Middle frontal gyrus (tissue), 1 donor: ENCODE results near the gene NPM3.

Experiments used
- DNase-seq: peaks from one replicate; pipeline ENCODE4 v3.0.0-alpha.2; 2015; ENCODE audit warnings: low spot score; ENCODE audit errors: extremely low spot score

NPM3 gene

DNA sequence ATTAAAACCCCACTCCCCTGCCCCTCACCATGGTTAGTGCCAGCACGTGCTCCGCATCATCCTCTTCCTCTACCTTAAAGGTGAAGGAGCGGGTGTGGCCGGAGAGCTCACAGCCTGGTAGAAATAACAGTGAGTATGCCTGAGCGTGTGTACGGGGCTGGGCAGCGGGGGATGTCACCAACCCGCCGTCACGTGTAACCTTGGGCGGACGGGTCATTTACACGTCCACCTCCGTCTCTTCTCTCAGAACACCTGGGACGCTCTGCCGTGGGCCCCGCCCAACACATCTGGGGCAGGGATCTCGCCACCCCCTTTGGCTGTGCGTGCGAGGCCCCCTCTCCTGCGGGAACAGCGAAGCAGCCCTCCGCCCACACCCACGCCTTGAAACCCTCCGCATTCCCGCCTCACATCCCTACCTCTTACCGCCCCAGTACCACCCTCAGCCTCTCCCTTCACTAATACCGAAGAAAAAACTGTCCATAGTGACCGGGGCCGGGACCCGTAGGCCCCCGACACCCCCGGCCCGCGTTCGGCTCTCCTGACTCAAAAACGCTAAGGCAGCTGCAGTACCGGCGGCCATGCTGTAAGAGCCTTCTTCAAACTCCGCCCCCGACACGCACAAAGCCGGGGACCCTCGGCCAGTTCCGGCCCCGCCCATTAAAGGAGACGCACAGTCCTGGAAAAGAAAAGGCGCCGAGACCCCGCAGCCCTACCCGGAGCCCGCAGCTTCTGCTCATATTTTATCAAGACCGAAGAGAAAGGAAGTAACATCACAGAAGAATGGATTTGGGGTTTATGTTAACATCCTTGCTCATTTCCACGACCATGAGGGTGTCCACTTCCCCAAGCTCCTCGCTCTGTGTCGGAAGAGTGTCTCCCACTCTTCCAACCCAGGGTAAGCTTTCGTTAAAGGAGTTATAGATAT, at the start of gene NPM3:
TSS of gene NPM3 (minus strand) at position 636 of the 925 bp plus-strand sequence. CDS start at position 580, 56 bp downstream.
- peak; percentile 52 for DNase-seq

DNA sequence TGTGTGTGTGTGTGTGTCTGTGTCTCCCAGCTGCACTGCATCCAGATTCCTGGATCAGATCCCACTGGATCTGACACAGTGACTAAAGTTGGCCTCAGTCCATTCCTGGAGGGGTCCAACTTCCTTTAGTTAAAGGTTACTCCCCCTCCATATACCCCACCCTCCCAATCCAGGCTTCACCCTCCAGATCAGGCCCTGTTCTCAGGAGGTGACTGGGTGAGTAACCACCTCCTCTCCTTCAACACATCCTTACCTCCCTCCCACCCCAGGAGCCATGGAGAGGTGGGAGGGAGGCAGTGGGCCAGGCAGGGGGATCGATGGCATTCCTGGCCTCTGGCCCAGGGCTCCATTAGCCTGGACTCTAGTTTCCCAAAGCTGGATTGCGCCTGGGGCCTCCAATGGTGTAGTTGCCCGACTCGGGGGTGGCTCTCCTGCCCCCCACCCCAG, 49.1 kb upstream of the NPM3 start:
- DNase-seq = no peak

DNA sequence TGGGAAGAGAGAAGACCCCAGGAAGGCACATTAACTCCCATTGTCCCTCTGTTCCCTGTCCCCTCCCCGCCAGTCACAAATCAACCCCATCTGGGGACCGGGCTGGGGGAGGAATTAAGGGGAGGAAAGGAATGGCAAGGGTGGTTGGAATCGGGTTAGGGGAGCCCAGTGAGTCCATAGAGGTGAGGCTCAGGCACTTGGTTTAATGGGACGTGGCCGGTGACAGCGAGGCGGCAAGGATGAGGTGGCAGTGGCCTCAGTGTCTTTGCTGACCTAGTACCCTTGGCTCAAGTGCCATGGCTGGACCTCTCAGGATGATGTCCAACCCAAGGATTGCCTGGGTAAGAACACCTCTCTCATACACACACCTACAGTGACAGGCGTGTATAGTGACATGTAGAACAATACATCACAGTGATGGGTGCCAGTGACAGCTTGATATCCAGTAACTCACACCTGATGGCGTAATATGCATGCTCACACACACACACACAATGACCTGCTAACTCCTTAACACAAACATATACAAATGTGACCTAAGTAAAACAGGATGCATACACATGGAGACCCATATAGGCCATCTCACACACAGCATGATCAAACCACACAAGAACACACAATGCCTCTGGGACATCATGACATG, 48.0 kb upstream of the NPM3 start:
- no peak for DNase-seq

- no peak for DNase-seq
Measured at GRCh38 chr10:101830322-101831168, 47.3 kb upstream of the NPM3 start.

- no peak for DNase-seq
Measured at GRCh38 chr10:101829561-101830315, 46.5 kb upstream of the NPM3 start.

DNA sequence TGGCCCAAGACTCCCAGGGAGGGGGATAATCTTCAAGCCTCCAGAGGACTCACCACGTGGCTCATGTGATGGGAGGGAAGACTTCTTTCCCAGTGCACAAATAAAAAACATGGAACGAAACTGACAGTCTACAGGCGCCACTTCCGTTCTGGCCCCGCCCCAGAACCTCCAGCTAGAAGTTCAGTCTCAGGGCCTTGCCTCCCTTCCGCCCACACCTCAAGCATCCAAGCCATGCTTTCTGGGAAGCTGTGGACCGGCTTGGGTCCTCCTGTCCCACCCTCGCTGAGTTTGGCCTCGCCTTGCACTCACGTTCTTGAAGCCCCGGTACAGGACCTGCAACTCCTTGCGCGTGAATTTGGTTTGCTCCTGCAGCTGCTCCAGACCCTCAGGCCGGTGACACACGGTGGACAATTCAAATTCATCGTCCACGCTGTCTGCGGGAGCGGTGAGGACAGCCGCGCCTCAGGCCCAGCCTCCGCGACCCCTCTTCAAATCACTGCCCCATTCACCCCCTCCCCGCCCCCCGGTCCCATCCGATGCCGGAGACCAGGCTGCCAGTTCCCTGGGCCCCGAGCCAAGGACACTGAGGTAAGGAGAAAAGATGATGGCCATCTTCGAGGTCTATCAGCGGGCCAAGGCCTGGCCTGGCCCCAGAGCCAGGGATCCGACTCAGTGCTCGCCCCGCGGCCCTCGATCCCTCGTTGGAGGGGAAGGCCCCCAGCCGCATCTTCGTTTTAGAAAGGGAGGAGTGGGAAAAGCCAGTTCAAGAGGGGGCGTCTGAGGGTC, 45.7 kb upstream of the NPM3 start:
- DNase-seq = no peak

GRCh38 chr10:101827919-101828600, 44.8 kb upstream of the NPM3 start:
- DNase-seq = no peak

DNA sequence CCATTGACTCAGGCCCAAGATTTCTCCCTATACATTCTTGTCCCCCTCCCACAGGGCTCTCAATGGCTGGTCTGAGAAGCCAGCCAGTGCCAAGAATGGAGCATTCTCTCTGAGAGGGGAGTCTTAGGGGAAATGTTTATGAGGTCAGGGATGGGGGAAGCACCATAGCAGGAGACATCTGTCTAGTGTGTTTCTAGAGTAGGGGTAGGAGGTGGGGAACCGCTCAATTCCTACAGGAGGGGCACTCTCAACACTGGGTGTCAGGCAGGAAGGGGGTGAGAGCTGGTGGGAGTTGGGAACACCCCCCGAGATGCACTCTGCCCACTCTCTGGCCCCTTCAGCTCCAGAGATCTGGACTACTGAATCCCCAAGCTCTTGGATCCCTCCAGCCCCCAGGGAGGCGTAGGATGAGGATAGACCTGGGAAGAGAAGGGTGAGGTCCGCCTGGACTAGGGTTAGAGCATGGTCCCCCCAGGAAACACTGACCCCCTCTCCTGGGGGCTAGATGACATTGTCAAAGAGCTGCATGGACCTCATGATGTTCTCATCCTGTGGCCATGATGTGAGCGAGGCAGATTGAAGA, 43.7 kb upstream of the NPM3 start:
- DNase-seq = no peak

GRCh38 chr10:101824736-101825135, 41.5 kb upstream of the NPM3 start:
- DNase-seq = no peak

GRCh38 chr10:101818872-101819633, 35.8 kb upstream of the NPM3 start:
- DNase-seq = no peak

DNA sequence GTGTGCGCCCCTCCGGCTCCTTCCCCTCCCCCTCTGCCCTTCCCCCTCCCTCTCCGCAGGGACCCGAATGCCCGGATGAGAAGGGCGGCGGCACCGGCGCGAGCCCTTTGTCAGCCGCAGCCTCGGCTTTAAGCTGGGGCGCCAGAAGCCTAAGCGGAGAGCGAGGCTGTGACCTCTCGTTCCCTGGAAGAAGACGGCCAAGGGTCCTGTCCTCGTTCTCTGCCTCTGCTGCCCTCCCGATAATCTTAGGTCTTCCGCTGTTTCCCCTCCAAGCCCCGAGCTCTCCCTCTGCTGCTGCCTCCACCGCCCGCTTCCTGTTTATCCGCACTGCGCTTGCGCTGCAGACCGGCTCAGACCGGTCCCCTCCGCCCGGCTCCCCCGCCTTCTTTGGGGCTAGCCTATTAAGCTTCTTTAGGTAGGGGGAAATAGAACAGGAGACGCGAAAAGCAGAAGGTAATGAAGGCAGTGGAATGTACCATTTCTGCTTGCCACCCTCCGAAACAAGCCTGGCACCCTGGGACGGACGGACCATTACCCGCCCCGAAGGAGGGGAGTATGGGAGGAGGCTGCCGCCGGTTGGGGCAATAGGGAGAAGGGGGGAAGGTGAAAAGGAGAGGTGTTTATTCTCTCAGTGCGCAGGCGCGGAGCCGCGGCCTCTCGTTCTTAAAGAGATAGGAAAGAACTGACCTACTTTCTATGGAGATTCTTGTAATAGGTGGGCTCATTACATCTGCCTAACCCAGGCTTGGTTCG, 35.0 kb upstream of the NPM3 start, which contains the start of gene OGA:
TSS of gene OGA (minus strand) at position 326 of the 753 bp plus-strand sequence. CDS start 422 bp downstream, outside the sequence.
- DNase-seq = peak; percentile 86

- no peak for DNase-seq
Measured at GRCh38 chr10:101817337-101818118, 34.3 kb upstream of the NPM3 start.

GRCh38 chr10:101816913-101817336, 33.7 kb upstream of the NPM3 start:
- DNase-seq = no peak

DNA sequence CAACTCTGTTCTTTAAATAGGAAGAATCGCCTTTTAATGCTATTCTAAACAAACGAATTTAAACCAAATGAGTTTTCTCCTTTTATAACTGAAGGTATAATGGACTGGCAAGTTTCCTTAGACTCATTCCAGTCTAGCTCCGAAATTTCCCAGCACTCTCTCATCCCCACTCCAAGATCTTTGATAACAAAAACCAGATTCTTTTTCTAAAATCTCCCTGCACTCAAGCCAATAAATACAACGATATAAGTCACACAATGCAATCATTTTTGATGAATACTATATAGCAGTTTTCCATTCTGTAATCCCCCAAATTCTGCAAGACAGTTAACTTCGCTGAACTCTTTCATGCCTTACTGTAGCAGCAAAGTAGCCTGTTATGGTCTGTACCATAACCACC, 33.1 kb upstream of the NPM3 start:
- DNase-seq = no peak

- no peak for DNase-seq
Measured at GRCh38 chr10:101814466-101815071, 31.3 kb upstream of the NPM3 start.

DNA sequence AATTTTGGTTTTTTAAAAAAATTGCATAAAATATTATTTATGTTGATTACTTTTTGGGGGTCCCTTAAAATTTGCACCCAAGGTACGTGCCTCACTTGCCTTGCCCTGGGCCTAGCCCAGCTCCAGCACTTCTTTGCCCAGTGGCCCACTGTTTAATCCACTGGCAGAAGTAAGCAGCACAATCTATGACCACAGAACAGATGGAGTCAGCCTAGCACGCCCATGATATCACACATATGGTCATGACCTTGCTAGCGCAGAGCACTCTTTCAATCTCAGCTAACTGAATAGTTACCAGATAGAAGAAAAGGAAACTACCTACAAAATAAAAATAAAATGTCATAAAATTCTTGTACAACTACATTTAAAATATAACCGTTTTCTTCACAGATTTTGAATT, 29.4 kb upstream of the NPM3 start:
- DNase-seq = no peak
